Liver (tissue), 9 donors: Measurements from ENCODE around the gene GRK3. TPM values are rescaled to one million over a fixed set of nuclear protein-coding genes. Genes with fewer than 3 reads are reported as not detected.

Experiments used
- DNase-seq: peaks from one replicate; pipeline ENCODE4 v3.0.0-alpha.2; 2017; ENCODE audit warnings: low spot score
- H3K27ac ChIP-seq, 2 donors: one replicate each; pipeline ENCODE4 v1.7.0; 2013; ENCODE audit warnings: inconsistent platforms in 2 of 2, low read length in 2 of 2, control low read depth in 1 of 2, low read depth in 1 of 2, mild to moderate bottlenecking in 1 of 2
- H3K27me3 ChIP-seq, 4 donors: one replicate each; pipeline versions ENCODE4 v1.6.1 to v1.7.0; 2013; ENCODE audit warnings: low read length in 3 of 4, inconsistent platforms in 1 of 4, mild to moderate bottlenecking in 1 of 4, moderate library complexity in 1 of 4; ENCODE audit not compliant: control insufficient read depth in 4 of 4, insufficient read depth in 4 of 4
- H3K36me3 ChIP-seq, 4 donors: one replicate each; pipeline versions ENCODE4 v1.6.1 to v1.7.0; 2013; ENCODE audit warnings: low read length in 3 of 4, mild to moderate bottlenecking in 3 of 4, low read depth in 1 of 4, moderate library complexity in 1 of 4; ENCODE audit not compliant: control insufficient read depth in 4 of 4, insufficient read depth in 3 of 4
- H3K4me1 ChIP-seq, 4 donors: one replicate each; pipeline versions ENCODE4 v1.6.1 to v1.7.0; 2013; ENCODE audit warnings: low read length in 3 of 4, mild to moderate bottlenecking in 3 of 4, moderate library complexity in 1 of 4; ENCODE audit not compliant: control insufficient read depth in 4 of 4, insufficient read depth in 4 of 4
- H3K4me3 ChIP-seq, 3 donors: one replicate each; pipeline versions ENCODE4 v1.6.1 to v1.7.0; 2013; ENCODE audit warnings: low read length in 3 of 3, control low read depth in 1 of 3, low read depth in 1 of 3, mild to moderate bottlenecking in 1 of 3
- H3K9ac ChIP-seq, 2 donors: one replicate each; pipeline ENCODE4 v1.7.0; 2013; ENCODE audit warnings: low read length in 2 of 2, mild to moderate bottlenecking in 2 of 2, moderate library complexity in 2 of 2, control low read depth in 1 of 2, low read depth in 1 of 2
- H3K9me3 ChIP-seq, 4 donors: one replicate each; pipeline versions ENCODE4 v1.6.1 to v1.7.0; 2013; ENCODE audit warnings: low read length in 3 of 4; ENCODE audit not compliant: control insufficient read depth in 4 of 4
- EGR1 ChIP-seq, 2 donors: IDR thresholded peaks; 2 replicates each; pipeline ENCODE4 v1.6.1; 2016 to 2018; ENCODE audit warnings: antibody characterized with exemption in 2 of 2, low read depth in 2 of 2
- FOXA1 ChIP-seq: IDR thresholded peaks from 2 replicates; pipeline ENCODE4 v1.6.1; 2016; ENCODE audit warnings: antibody characterized with exemption
- FOXA2 ChIP-seq: IDR thresholded peaks from 2 replicates; pipeline ENCODE4 v1.6.1; 2016; ENCODE audit warnings: antibody characterized with exemption
- GABPA ChIP-seq, 2 donors: IDR thresholded peaks in 1 of 2; conservative IDR thresholded peaks in 1 of 2; 2 replicates each; pipeline ENCODE4 v1.6.1; 2016; ENCODE audit warnings: antibody characterized with exemption in 2 of 2, mild to moderate bottlenecking in 1 of 2, moderate library complexity in 1 of 2
- HNF4A ChIP-seq, 2 donors: conservative IDR thresholded peaks; 2 replicates each; pipeline ENCODE4 v1.6.1; 2016; ENCODE audit warnings: antibody characterized with exemption in 2 of 2, mild to moderate bottlenecking in 2 of 2
- HNF4G ChIP-seq: IDR thresholded peaks from 2 replicates; pipeline ENCODE4 v1.6.1; 2016; ENCODE audit warnings: antibody characterized with exemption
- JUND ChIP-seq, 2 donors: IDR thresholded peaks; 2 replicates each; pipeline ENCODE4 v1.6.1; 2016; ENCODE audit warnings: antibody characterized with exemption in 2 of 2
- NR2F2 ChIP-seq: IDR thresholded peaks from 2 replicates; pipeline ENCODE4 v1.6.1; 2016; ENCODE audit warnings: antibody characterized with exemption
- RAD21 ChIP-seq, 2 donors: IDR thresholded peaks; 2 replicates each; pipeline ENCODE4 v1.6.1; 2016; ENCODE audit warnings: antibody characterized with exemption in 2 of 2, mild to moderate bottlenecking in 2 of 2
- RXRA ChIP-seq, 2 donors: IDR thresholded peaks; 2 replicates each; pipeline ENCODE4 v1.6.1; 2017 to 2018; ENCODE audit warnings: antibody characterized with exemption in 2 of 2, mild to moderate bottlenecking in 1 of 2
- SP1 ChIP-seq: IDR thresholded peaks from 2 replicates; pipeline ENCODE4 v1.6.1; 2018; ENCODE audit warnings: antibody characterized with exemption, mild to moderate bottlenecking
- TAF1 ChIP-seq: conservative IDR thresholded peaks from 2 replicates; pipeline ENCODE4 v1.6.1; 2016; ENCODE audit warnings: antibody characterized with exemption, mild to moderate bottlenecking
- YY1 ChIP-seq: IDR thresholded peaks from 2 replicates; pipeline ENCODE4 v1.6.1; 2016; ENCODE audit warnings: antibody characterized with exemption, mild to moderate bottlenecking
- WGBS: extraction: QIAGEN DNeasy Blood & Tissue Kit; methylation state at CpG from one replicate; pipeline ENCODE4 v1.1.7; 2013; 5-methylcytosine and 5-hydroxymethylcytosine counted together
- polyA plus RNA-seq, 2 donors: library from polyadenylated mRNA; stranded (reverse) in 1 of 2; unstranded in 1 of 2; fragments of 200-250 nt in 1 of 2; fragments of >200 nt in 1 of 2; fragmentation: Nextera tagmentation in 1 of 2; extraction: Ambion mirVana in 1 of 2; gene quantifications; one replicate each; pipeline versions ENCODE4 v1.2.1 to v1.2.3, GENCODE V29; 2013 to 2015
- total RNA-seq, 2 donors: library from RNA; depleted of rRNA; stranded (reverse); fragments of >200 nt; gene quantifications; one replicate each; pipeline ENCODE4 v1.2.3, GENCODE V29; 2014
- TF ChIP-seq, protein P1 (sequence below): IDR thresholded peaks from 2 replicates; pipeline ENCODE4 v1.6.1; 2016; ENCODE audit warnings: antibody characterized with exemption
- TF ChIP-seq, protein P2 (sequence below): IDR thresholded peaks from 2 replicates; pipeline ENCODE4 v1.6.1; 2016; ENCODE audit warnings: antibody characterized with exemption
- TF ChIP-seq, protein P3 (sequence below): fragments of 150-350 bp; IDR thresholded peaks from 2 replicates; pipeline ENCODE4 v1.5.1; 2017; ENCODE audit warnings: improper control_type of control experiment, low read depth, low read length; ENCODE audit not compliant: missing input control
- TF ChIP-seq, protein P4 (sequence below): IDR thresholded peaks from 2 replicates; pipeline ENCODE4 v1.6.1; 2016; ENCODE audit warnings: antibody characterized with exemption
- donor health status: healthy.
- donor health status: healthy.
- donor health status: healthy.
- donor health status: healthy.
- donor health status: healthy.

Gene GRK3
- total and polyA plus RNA-seq, 4 donors: 0.79 to 6.5 (median 2.4) TPM

DNA sequence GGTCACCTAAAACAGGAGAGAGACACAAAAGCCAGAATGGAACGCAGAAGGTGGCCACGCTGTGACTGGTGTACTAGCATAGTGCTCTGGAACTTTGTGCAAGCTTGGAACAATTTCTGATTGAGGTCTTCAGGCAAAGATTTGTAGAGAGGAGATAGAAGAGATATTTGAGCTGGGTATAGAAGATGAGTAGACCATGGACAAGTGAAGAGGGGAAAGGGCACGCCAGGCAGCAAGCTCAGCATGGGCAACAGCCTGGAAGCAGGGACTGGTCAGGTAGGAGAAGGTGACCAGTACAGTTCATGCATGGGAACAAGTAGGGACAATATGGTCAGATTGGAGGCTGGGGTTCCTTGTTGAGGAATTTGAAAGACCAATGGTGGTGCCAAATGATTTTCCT, 201.9 kb downstream of the GRK3 start:
- TF ChIP-seq JUND (IDR thresholded peaks at IDR 0.05) (no peak), HNF4G (no peak), FOXA1 (no peak), RAD21 (IDR thresholded peaks at IDR 0.05) (no peak), RXRA (IDR thresholded peaks at IDR 0.05) (no peak), TAF1 (no peak), NR2F2 (no peak), FOXA2 (no peak), HNF4A (conservative IDR thresholded peaks at IDR 0.05) (no peak)
- TF ChIP-seq, protein P1, sequence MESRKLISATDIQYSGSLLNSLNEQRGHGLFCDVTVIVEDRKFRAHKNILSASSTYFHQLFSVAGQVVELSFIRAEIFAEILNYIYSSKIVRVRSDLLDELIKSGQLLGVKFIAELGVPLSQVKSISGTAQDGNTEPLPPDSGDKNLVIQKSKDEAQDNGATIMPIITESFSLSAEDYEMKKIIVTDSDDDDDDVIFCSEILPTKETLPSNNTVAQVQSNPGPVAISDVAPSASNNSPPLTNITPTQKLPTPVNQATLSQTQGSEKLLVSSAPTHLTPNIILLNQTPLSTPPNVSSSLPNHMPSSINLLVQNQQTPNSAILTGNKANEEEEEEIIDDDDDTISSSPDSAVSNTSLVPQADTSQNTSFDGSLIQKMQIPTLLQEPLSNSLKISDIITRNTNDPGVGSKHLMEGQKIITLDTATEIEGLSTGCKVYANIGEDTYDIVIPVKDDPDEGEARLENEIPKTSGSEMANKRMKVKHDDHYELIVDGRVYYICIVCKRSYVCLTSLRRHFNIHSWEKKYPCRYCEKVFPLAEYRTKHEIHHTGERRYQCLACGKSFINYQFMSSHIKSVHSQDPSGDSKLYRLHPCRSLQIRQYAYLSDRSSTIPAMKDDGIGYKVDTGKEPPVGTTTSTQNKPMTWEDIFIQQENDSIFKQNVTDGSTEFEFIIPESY: no peak
- TF ChIP-seq, protein P2, sequence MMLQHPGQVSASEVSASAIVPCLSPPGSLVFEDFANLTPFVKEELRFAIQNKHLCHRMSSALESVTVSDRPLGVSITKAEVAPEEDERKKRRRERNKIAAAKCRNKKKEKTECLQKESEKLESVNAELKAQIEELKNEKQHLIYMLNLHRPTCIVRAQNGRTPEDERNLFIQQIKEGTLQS: no peak
- TF ChIP-seq, protein P3, sequence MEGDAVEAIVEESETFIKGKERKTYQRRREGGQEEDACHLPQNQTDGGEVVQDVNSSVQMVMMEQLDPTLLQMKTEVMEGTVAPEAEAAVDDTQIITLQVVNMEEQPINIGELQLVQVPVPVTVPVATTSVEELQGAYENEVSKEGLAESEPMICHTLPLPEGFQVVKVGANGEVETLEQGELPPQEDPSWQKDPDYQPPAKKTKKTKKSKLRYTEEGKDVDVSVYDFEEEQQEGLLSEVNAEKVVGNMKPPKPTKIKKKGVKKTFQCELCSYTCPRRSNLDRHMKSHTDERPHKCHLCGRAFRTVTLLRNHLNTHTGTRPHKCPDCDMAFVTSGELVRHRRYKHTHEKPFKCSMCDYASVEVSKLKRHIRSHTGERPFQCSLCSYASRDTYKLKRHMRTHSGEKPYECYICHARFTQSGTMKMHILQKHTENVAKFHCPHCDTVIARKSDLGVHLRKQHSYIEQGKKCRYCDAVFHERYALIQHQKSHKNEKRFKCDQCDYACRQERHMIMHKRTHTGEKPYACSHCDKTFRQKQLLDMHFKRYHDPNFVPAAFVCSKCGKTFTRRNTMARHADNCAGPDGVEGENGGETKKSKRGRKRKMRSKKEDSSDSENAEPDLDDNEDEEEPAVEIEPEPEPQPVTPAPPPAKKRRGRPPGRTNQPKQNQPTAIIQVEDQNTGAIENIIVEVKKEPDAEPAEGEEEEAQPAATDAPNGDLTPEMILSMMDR: no peak
- no peak overlapping the region for H3K9ac ChIP-seq
- no peaks in the 10 kb centered on the region for H3K27me3 ChIP-seq
- 91% methylated on average over 3 of the region's 3 CpGs for WGBS
- H3K4me1 ChIP-seq: no peaks in the 10 kb centered on the region
- peak overlapping the region in 1 of 3 donors; percentile 16 for H3K4me3 ChIP-seq
- H3K36me3 ChIP-seq: no peaks in the 10 kb centered on the region
- no peak for DNase-seq
- H3K27ac ChIP-seq: no peak overlapping the region
- peaks cover 6 to 12% (median 8%) of the 10 kb centered on the region in 4 donors for H3K9me3 ChIP-seq

DNA sequence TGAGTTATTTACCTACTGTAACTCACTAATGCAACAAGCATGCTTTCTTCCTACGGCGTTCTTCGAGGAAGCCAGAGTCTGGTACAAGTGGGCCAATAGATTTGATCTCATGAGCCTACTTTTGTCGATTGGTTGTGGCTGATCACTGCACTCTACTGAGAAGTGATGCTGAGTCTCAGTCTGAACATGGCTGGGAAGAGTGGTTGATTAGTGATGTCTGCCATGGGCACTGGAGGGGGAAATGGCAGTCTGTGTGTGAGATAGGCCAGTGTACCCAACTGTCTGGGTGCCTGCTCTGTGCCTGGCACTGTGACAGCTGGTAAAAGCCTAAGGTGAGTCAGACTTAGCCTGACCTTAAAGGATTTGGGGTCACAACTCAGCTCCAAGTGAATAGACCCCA, 205.9 kb downstream of the GRK3 start:
- TF ChIP-seq FOXA2: no peak
- TF ChIP-seq JUND (IDR thresholded peaks at IDR 0.05): no peak
- no peak for TF ChIP-seq HNF4G
- TF ChIP-seq, protein P4, sequence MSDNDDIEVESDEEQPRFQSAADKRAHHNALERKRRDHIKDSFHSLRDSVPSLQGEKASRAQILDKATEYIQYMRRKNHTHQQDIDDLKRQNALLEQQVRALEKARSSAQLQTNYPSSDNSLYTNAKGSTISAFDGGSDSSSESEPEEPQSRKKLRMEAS: no peak
- no peak for TF ChIP-seq YY1
- no peak for TF ChIP-seq SP1
- no peak for TF ChIP-seq RAD21 (IDR thresholded peaks at IDR 0.05)
- TF ChIP-seq, protein P3: no peak
- no peak for TF ChIP-seq TAF1
- TF ChIP-seq, protein P2: no peak
- no peak for TF ChIP-seq FOXA1
- TF ChIP-seq EGR1 (IDR thresholded peaks at IDR 0.05; ENCODE audit: low read depth in 2 of 2): no peak
- TF ChIP-seq GABPA (IDR thresholded peaks at IDR 0.05 in 1 of 2, conservative IDR thresholded peaks at IDR 0.05 in 1 of 2): no peak
- TF ChIP-seq NR2F2: no peak
- TF ChIP-seq HNF4A (conservative IDR thresholded peaks at IDR 0.05): no peak
- TF ChIP-seq RXRA (IDR thresholded peaks at IDR 0.05): no peak
- Histone ChIP-seq H3K4me1 (no peaks in the 10 kb centered on the region), H3K27me3 (no peaks in the 10 kb centered on the region), H3K9me3 (peaks cover 6 to 12% (median 8%) of the 10 kb centered on the region in 4 donors), H3K36me3 (no peaks in the 10 kb centered on the region), H3K4me3 (no peak overlapping the region), H3K9ac (no peak overlapping the region), H3K27ac (no peak overlapping the region)
- 88% methylated on average over 4 of the region's 4 CpGs for WGBS
- DNase-seq: no peak
